Kidney (tissue), 22 donors: Measurements from ENCODE around the gene MAGEB2. TPM values are rescaled to one million over a fixed set of nuclear protein-coding genes. Genes with fewer than 3 reads are reported as not detected.

Experiments
- DNase-seq, 5 donors: peaks; one replicate each; pipeline ENCODE4 v3.0.0-alpha.2; 2013 to 2020
- FAIRE-seq: peaks from 2 replicates; lab custom pipeline; 2012; peaks lifted over from hg19 to GRCh38; lab: Jason Lieb, UNC
- H3K27ac ChIP-seq, 2 donors: one replicate each; pipeline ENCODE4 v1.7.0; 2013; ENCODE audit warnings: low read depth in 2 of 2, low read length in 2 of 2, inconsistent platforms in 1 of 2
- H3K27me3 ChIP-seq: one replicate; pipeline ENCODE4 v1.7.1; 2013; ENCODE audit warnings: low read length, inconsistent platforms; ENCODE audit not compliant: control insufficient read depth, insufficient read depth
- H3K36me3 ChIP-seq, 3 donors: one replicate each; pipeline versions ENCODE4 v1.7.0 to v1.7.1; 2013; ENCODE audit warnings: low read length in 3 of 3, control low read depth in 1 of 3, inconsistent platforms in 1 of 3; ENCODE audit not compliant: insufficient read depth in 3 of 3, control insufficient read depth in 2 of 3
- H3K4me1 ChIP-seq, 3 donors: one replicate each; pipeline versions ENCODE4 v1.7.0 to v1.7.1; 2013; ENCODE audit warnings: low read length in 3 of 3, inconsistent platforms in 1 of 3, low read depth in 1 of 3; ENCODE audit not compliant: control insufficient read depth in 2 of 3, insufficient read depth in 2 of 3
- H3K4me3 ChIP-seq, 3 donors: one replicate each; pipeline versions ENCODE4 v1.7.0 to v1.8.1; 2013; ENCODE audit warnings: low read length in 3 of 3, control low read depth in 1 of 3, inconsistent platforms in 1 of 3
- H3K9ac ChIP-seq, 3 donors: one replicate each; pipeline versions ENCODE4 v1.7.0 to v1.7.1; 2013; ENCODE audit warnings: low read length in 3 of 3, control low read depth in 1 of 3, inconsistent platforms in 1 of 3
- H3K9me3 ChIP-seq, 3 donors: one replicate each; pipeline versions ENCODE4 v1.7.0 to v1.7.1; 2013; ENCODE audit warnings: low read length in 3 of 3, control low read depth in 1 of 3, inconsistent platforms in 1 of 3; ENCODE audit not compliant: control insufficient read depth in 2 of 3, insufficient read depth in 1 of 3
- CTCF ChIP-seq: IDR thresholded peaks from 3 replicates; pipeline ENCODE4 v1.5.1; 2012; ENCODE audit warnings: mild to moderate bottlenecking, moderate library complexity, borderline replicate concordance; ENCODE audit not compliant: insufficient read depth; ENCODE audit errors: extremely low read depth
- intact Hi-C: fragments of 100-400 bp; cut with DNase I; formaldehyde crosslinking; loops from one replicate; pipeline ENCODE4 v1.11.1; 2022
- long read RNA-seq, 10 donors: library from polyadenylated mRNA in 1 of 10; unstranded in 1 of 10; transcript quantifications; one replicate each; pipeline ENCODE4 v2.0.0 and lab custom pipeline, GENCODE V29; 2021 to 2026
- polyA plus RNA-seq: library from polyadenylated mRNA; stranded (reverse); fragments of 350-450 nt; fragmentation: Illumina TruSeq; extraction: RNeasy Lipid Tissue Mini Kit (QIAGEN cat#74804); gene quantifications from one replicate; pipeline ENCODE4 v1.2.3, GENCODE V29; 2014; ENCODE audit warnings: low read depth, low replicate concordance; ENCODE audit not compliant: insufficient read depth
- total RNA-seq: library from RNA; stranded (reverse); fragmentation: NEBNext Ultra II Directional; extraction: Animal tissue kit (Norgen Biotek cat#: 25700); gene quantifications from one replicate; pipeline ENCODE4 v1.2.1, GENCODE V29; 2021
- donor health status: control.
- donor health status: control.
- donor health status: control.
- donor health status: control.
- donor health status: control.
- donor health status: DM: yes; HTN: yes; CAD: no.
- donor health status: Normal renal cell carcinoma (clear cell type).

Gene MAGEB2
- total RNA-seq = 0.16 TPM
- not detected for polyA plus RNA-seq
- long read RNA-seq, donor 1 = 0 reads
- long read RNA-seq, donor 2 = 0 reads
- long read RNA-seq, donor 3 = 0 reads
- long read RNA-seq, donor 4 = 0 reads
- long read RNA-seq, donor 5 = 0 reads
- long read RNA-seq, donor 6 = 0 reads
- long read RNA-seq, donor 7 = 0 reads
- long read RNA-seq, donor 8 = 0 reads
- long read RNA-seq, donor 9 = 0 reads
- long read RNA-seq, donor 10 = 0 reads

GRCh38 chrX:30215357-30215843 is at the start of gene MAGEB2:
MAGEB2 (plus strand) TSS chrX:30215563; CDS start chrX:30218581, 3,018 bp downstream.
- Histone ChIP-seq H3K4me1 (no peaks in the 10 kb centered on the region), H3K27ac (no peak within 1 kb of the TSS), H3K36me3 (no peaks in the 10 kb centered on the region), H3K4me3 (no peak within 1 kb of the TSS), H3K9ac (no peak within 1 kb of the TSS), H3K27me3 (peaks cover 2% of the 10 kb centered on the region), H3K9me3 (no peaks in the 10 kb centered on the region)
- FAIRE-seq (no peak), DNase-seq (no peak)
- TF ChIP-seq CTCF = no peak
- intact Hi-C loops = no loop called here

GRCh38 chrX:30170900-30171299 is 44.5 kb upstream of the MAGEB2 start:
- H3K27ac ChIP-seq = no peak overlapping the region
- H3K4me3 ChIP-seq = no peak overlapping the region
- H3K9ac ChIP-seq = no peak overlapping the region
- H3K9me3 ChIP-seq = no peaks in the 10 kb centered on the region
- H3K36me3 ChIP-seq = no peaks in the 10 kb centered on the region
- H3K27me3 ChIP-seq = no peaks in the 10 kb centered on the region
- intact Hi-C loops = no loop called here
- no peak for TF ChIP-seq CTCF
- no peak for DNase-seq
- no peaks in the 10 kb centered on the region for H3K4me1 ChIP-seq
- FAIRE-seq = no peak

GRCh38 chrX:30181353-30181752 is 34.0 kb upstream of the MAGEB2 start:
- H3K27ac ChIP-seq = no peak overlapping the region
- FAIRE-seq = no peak

More at GRCh38 chrX:30181353-30181752, 34.0 kb upstream of the MAGEB2 start:
- H3K27me3 ChIP-seq = no peaks in the 10 kb centered on the region
- no peak for TF ChIP-seq CTCF
- H3K4me1 ChIP-seq = no peaks in the 10 kb centered on the region
- intact Hi-C loops = no loop called here
- no peak for DNase-seq
- no peaks in the 10 kb centered on the region for H3K36me3 ChIP-seq
- H3K9ac ChIP-seq = no peak overlapping the region
- H3K9me3 ChIP-seq = peaks cover 0 to 2% (median 0%) of the 10 kb centered on the region in 3 donors
- no peak overlapping the region for H3K4me3 ChIP-seq
